Measurements from ENCODE around the gene CIDEC. TPM values are rescaled to one million over a fixed set of nuclear protein-coding genes. Genes with fewer than 3 reads are reported as not detected.
"Not testable (repeated sequence)": the region's sequence is repeated elsewhere in the genome, so short reads cannot be mapped to it uniquely, and the experiment has no call there.

CIDEC gene
- total and polyA plus RNA-seq, 7 donors = 1.6 to 120 (median 30.6) TPM

- Histone ChIP-seq H3K4me3 (no peak overlapping the region), H3K9me3 (no peaks in the 10 kb centered on the region), H3K36me3 (no peaks in the 10 kb centered on the region), H3K4me1 (peaks cover 0 to 25% (median 24%) of the 10 kb centered on the region in 4 donors), H3K27ac (no peak overlapping the region), H3K27me3 (no peaks in the 10 kb centered on the region)
- TF ChIP-seq POLR2AphosphoS5 (IDR thresholded peaks at IDR 0.05) (no peak), EP300 (IDR thresholded peaks at IDR 0.05) (no peak), POLR2A (IDR thresholded peaks at IDR 0.05) (no peak), CTCF (IDR thresholded peaks at IDR 0.05) (no peak)
- intact Hi-C loops (cut with DNase I) = no loop called here
- no peak for DNase-seq
- 90 to 92% methylated on average over 12 of the region's 12 CpGs for WGBS, 2 donors
These were observed 20.5 kb downstream of the CIDEC start for GRCh38 chr3:9859530-9860025.

GRCh38 chr3:9855594-9855993 is 24.5 kb downstream of the CIDEC start:
- TF ChIP-seq EP300 (IDR thresholded peaks at IDR 0.05) (no peak), CTCF (IDR thresholded peaks at IDR 0.05) (no peak), POLR2AphosphoS5 (IDR thresholded peaks at IDR 0.05) (no peak), POLR2A (IDR thresholded peaks at IDR 0.05) (no peak)
- Histone ChIP-seq H3K27me3 (no peaks in the 10 kb centered on the region), H3K9me3 (no peaks in the 10 kb centered on the region), H3K4me3 (no peak overlapping the region), H3K36me3 (no peaks in the 10 kb centered on the region), H3K4me1 (no peaks in the 10 kb centered on the region), H3K27ac (no peak overlapping the region)
- 96 to 100% methylated on average over 3 of the region's 3 CpGs for WGBS, 2 donors
- DNase-seq = no peak
- intact Hi-C loops (cut with DNase I) = no loop called here

- H3K27ac ChIP-seq; H3K4me1 ChIP-seq; H3K27me3 ChIP-seq; H3K36me3 ChIP-seq; DNase-seq; H3K9me3 ChIP-seq; H3K4me3 ChIP-seq; intact Hi-C loops (cut with DNase I): not testable (repeated sequence)
- 81 to 83% methylated on average over 11 of the region's 11 CpGs for WGBS, 2 donors
These were observed 25.6 kb downstream of the CIDEC start for GRCh38 chr3:9854291-9854940.

GRCh38 chr3:9852528-9852927 is 27.5 kb downstream of the CIDEC start:
- intact Hi-C loops (cut with DNase I) = no loop called here
- DNase-seq = no peak
- no peaks in the 10 kb centered on the region for H3K9me3 ChIP-seq
- H3K36me3 ChIP-seq = no peaks in the 10 kb centered on the region
- H3K27ac ChIP-seq = no peak overlapping the region
- WGBS, 2 donors = 88 to 94% methylated on average over 6 of the region's 6 CpGs
- H3K27me3 ChIP-seq = no peaks in the 10 kb centered on the region
- no peaks in the 10 kb centered on the region for H3K4me1 ChIP-seq
- no peak overlapping the region for H3K4me3 ChIP-seq
- TF ChIP-seq EP300 (IDR thresholded peaks at IDR 0.05) = no peak
- TF ChIP-seq CTCF (IDR thresholded peaks at IDR 0.05) = no peak
- no peak for TF ChIP-seq POLR2A (IDR thresholded peaks at IDR 0.05)
- no peak for TF ChIP-seq POLR2AphosphoS5 (IDR thresholded peaks at IDR 0.05)

GRCh38 chr3:9851926-9852325 is 28.1 kb downstream of the CIDEC start:
- H3K4me3 ChIP-seq; H3K27me3 ChIP-seq; intact Hi-C loops (cut with DNase I); DNase-seq; H3K9me3 ChIP-seq; H3K27ac ChIP-seq; H3K36me3 ChIP-seq; H3K4me1 ChIP-seq: not testable (repeated sequence)
- 19 to 64% methylated on average over 6 of the region's 6 CpGs for whole genome bisulfite sequencing, 2 donors

- H3K36me3 ChIP-seq; H3K27ac ChIP-seq; DNase-seq; intact Hi-C loops (cut with DNase I); H3K27me3 ChIP-seq; H3K4me1 ChIP-seq; H3K9me3 ChIP-seq; H3K4me3 ChIP-seq: not testable (repeated sequence)
- WGBS, 2 donors = 83 to 90% methylated on average over 6 of the region's 6 CpGs
These were observed 28.7 kb downstream of the CIDEC start for GRCh38 chr3:9851383-9851782.
